GM12864 (cell line): ENCODE results near the gene MYO7B.

Source experiments
- DNase-seq: peaks from one replicate; pipeline ENCODE4 v3.0.0-alpha.2; 2011; ENCODE audit warnings: low read depth
- H3K4me3 ChIP-seq: 2 replicates; pipeline ENCODE4 v1.5.1; 2011; ENCODE audit warnings: mild to moderate bottlenecking, low read depth, low read length, control low read depth
- CTCF ChIP-seq: IDR thresholded peaks from 2 replicates; pipeline ENCODE4 v1.5.1; 2011; ENCODE audit warnings: low read depth, mild to moderate bottlenecking, moderate library complexity, low read length, control low read depth, inconsistent platforms; ENCODE audit errors: missing control alignments

MYO7B gene

GRCh38 chr2:127593228-127594115 is 58.0 kb downstream of the MYO7B start:
- no peak for TF ChIP-seq CTCF
- no peak overlapping the region for H3K4me3 ChIP-seq

GRCh38 chr2:127594116-127594591 is 58.7 kb downstream of the MYO7B start:
- no peak overlapping the region for H3K4me3 ChIP-seq
- TF ChIP-seq CTCF, result no peak
- no peak for DNase-seq

More at GRCh38 chr2:127593228-127594115, 58.0 kb downstream of the MYO7B start:
- DNase-seq, result no peak

GRCh38 chr2:127596311-127597045 is 61.0 kb downstream of the MYO7B start:
- no peak for TF ChIP-seq CTCF
- H3K4me3 ChIP-seq, result no peak overlapping the region
- no peak for DNase-seq

- no peak for TF ChIP-seq CTCF
- H3K4me3 ChIP-seq, result no peak overlapping the region
- no peak for DNase-seq
Observed at GRCh38 chr2:127597046-127597983, 61.8 kb downstream of the MYO7B start.

GRCh38 chr2:127597984-127598380 is 62.5 kb downstream of the MYO7B start:
- no peak for TF ChIP-seq CTCF
- no peak for DNase-seq

GRCh38 chr2:127598711-127599110 is 63.2 kb downstream of the MYO7B start:
- DNase-seq, result no peak
- TF ChIP-seq CTCF, result no peak
- H3K4me3 ChIP-seq, result no peak overlapping the region

More at GRCh38 chr2:127597984-127598380, 62.5 kb downstream of the MYO7B start:
- H3K4me3 ChIP-seq, result no peak overlapping the region
